Fibroblast of peridontal ligament (primary cell): ENCODE data around the gene ATE1.
A peak's percentile ranks its signal among the peaks of the same experiment; 100 is the strongest.
"Not testable (repeated sequence)": the region's sequence is repeated elsewhere in the genome, so short reads cannot be mapped to it uniquely, and the experiment has no call there.

ENCODE experiments used
- DNase-seq: peaks from one replicate; pipeline ENCODE4 v3.0.0-alpha.2; 2010; ENCODE audit errors: extremely low read depth

Gene ATE1

GRCh38 chr10:121927841-121928527 is at the start of gene ATE1:
Gene ATE1, minus strand, starts transcription at chr10:121928031. Its CDS starts 82 bp downstream, at chr10:121927949.
- peak; percentile 91 for DNase-seq

- no peak for DNase-seq
These were observed 48.8 kb upstream of the ATE1 start for GRCh38 chr10:121976607-121977006.

- no peak for DNase-seq
These were observed 47.7 kb upstream of the ATE1 start for GRCh38 chr10:121975295-121976086.

DNA sequence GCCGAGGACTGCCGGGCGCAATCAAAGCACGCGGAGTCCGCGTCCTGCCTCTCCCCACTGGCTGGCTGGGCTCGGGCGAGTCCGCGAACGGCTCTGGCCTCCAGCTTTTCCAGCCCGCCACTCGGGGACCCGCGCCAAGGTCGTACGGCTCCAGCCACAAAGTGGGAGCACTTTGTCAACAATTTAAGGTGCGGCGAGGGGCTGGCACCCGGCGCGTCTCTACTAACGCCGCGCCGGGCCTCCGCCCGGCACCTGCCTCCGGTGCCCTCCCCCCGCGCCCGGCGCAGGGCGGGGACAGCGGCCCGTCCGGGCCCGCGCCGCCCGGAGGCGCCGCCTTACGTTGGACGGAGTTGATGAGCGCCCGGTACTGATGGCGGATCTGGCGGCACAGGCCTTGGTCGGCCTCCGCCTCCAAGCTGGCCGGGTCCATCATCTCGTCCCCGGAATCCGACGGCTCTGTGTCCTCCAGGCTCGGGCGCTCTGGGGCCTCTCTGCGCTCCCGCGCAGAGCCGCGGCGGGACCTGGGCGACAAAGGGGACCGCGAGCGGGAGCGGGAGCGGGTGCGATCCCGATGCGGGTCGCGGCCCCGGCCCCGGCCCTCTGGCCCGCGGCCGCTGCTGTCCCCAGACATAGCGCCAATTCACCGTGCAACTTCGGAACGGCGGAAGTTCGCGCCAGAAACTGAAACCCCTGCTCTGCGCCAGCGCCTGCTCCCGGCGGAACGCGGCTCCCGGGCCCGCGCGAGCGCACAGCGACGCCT is 46.9 kb upstream of the ATE1 start, which contains the start of gene NSMCE4A:
Gene NSMCE4A (minus strand): TSS at position 683 of the 760 bp plus-strand sequence. CDS start 52 bp downstream, at position 631.
- DNase-seq = peak; percentile 64

- DNase-seq = no peak
These were observed 46.2 kb upstream of the ATE1 start for GRCh38 chr10:121974019-121974534.

DNA sequence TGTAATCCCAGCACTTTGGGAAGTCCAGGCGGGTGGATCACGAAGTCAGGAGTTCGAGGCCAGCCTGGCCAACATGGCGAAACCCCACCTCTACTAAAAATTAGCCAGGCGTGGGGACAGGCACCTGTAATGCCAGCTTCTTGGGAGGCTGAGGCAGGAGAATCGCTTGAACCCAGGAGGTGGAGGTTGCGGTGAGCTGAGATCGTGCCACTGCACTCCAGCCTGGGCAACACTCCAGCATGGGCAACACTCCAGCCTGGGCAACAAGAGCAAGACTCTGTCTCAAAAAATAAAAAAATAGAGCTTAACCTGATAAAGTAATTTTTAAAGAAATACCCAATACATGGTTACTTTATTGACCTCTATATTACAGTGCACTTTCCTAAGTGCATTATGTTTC is 41.3 kb upstream of the ATE1 start:
- DNase-seq = not testable (repeated sequence)

GRCh38 chr10:121965996-121966395 is 38.2 kb upstream of the ATE1 start:
- no peak for DNase-seq

DNA sequence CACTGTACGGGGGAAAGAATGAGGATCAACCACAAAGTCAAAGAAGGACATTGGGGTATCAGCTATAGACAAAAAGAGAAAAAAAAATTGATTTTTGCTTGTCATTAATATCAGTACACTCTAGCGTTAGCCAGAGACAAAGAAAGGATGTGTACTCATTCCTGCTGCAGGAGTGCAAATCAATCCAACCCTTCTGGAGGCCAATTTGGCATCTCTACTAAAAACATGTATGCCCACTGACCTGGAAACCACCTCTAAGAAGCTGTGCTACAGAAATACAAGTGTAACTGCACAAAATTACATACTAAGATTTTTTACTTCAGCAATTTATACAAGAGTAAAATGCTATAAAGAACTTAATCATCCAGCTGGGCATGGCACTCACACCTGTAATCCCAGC is 33.6 kb upstream of the ATE1 start:
- DNase-seq = no peak

- DNase-seq = no peak
These were observed 31.8 kb upstream of the ATE1 start for GRCh38 chr10:121959671-121960070.

- peak; percentile 14 for DNase-seq
These were observed 28.6 kb upstream of the ATE1 start for GRCh38 chr10:121956111-121957061.

GRCh38 chr10:121952226-121952625 is 24.4 kb upstream of the ATE1 start:
- DNase-seq = peak; percentile 19

GRCh38 chr10:121949451-121949850 is 21.6 kb upstream of the ATE1 start:
- no peak for DNase-seq

DNA sequence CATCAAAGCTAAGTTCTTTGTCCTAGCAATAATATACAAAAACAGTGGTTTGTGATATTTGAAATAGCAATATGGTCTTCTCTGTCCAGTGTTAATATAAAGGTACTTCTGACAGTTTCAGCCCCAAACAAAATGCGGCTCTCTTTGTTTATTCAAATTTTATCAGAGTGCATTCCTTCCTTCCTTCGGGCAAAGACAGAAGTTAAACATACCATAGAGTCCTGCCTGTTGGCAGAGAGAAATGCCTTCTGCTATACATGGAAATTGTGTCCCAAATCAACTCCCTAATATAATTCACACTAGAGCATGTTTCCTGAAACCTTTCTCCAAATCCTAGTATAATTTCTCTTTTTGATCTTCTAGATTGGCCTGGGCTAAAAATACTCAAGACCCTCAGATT is 21.2 kb upstream of the ATE1 start:
- no peak for DNase-seq

GRCh38 chr10:121947343-121948330 is 19.8 kb upstream of the ATE1 start:
- no peak for DNase-seq

GRCh38 chr10:121942749-121943416 is 15.1 kb upstream of the ATE1 start:
- DNase-seq = peak; percentile 94

GRCh38 chr10:121941532-121941931 is 13.7 kb upstream of the ATE1 start:
- DNase-seq = no peak

DNA sequence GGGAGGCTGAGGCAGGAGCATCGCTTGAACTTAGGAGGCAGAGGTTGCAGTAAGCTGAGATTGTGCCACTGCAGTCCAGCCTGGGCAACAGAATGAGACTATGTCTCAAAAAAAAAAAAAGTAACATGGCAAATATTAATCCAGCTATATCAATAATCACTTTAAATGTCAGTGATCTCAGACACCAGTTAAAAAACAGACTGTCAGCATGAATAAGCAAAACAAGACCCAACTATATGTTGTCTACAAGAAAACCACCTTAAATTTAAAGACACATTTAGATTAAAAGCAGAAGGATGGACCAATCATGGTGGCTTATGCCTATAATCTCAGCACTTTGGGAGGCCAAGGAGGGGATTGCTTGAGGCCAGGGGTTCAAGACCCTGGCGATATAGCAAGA is 8.5 kb upstream of the ATE1 start:
- no peak for DNase-seq

DNA sequence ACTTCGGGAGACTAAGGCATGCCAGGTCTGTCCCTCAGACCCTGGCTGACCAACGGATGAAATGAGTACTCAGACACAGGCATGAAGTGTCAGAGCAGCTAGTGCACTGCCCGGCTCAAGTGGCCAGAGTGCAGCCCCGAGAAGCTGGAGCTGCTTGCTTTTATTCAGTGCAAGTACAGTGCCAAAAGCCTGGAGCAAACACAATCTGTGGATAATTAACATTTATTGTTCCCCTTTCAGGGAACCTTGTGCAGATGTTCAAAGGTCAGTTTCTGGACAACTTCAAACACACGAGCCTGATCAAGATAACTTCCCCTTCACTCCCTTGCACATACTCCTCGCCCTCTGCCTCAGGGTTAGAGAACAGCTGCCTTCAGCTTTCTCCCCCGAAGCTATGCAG is 7.9 kb upstream of the ATE1 start:
- DNase-seq = no peak
